ENCODE results near the gene CCDC50. TPM values are rescaled to one million over a fixed set of nuclear protein-coding genes. Genes with fewer than 3 reads are reported as not detected.

Gene CCDC50
- total and polyA plus RNA-seq, 8 donors = 17.6 to 226 (median 67.9) TPM

DNA sequence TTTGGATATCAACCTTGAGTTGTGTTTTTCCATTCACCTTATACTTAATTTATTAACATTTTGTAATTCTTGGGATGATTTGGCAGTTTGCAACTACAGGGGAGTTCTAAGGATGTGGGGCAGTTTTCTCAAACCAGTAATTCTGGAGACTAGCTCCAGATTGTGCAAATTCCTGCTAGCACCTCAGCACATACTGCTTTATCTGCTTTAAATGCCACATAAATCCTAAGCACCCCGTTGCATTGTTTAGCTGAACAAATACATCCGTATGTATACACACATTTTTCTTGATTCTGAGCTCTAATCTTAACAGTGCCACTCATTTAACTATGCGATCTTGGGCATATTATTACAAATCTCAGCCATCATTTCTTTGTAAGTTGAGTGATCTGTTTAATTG, 18.0 kb downstream of the CCDC50 start:
- Histone ChIP-seq H3K4me1 (peaks cover 18 to 91% (median 53%) of the 10 kb centered on the region in 4 donors), H3K9me3 (no peaks in the 10 kb centered on the region), H3K27me3 (no peaks in the 10 kb centered on the region), H3K4me3 (no peak overlapping the region), H3K36me3 (no peaks in the 10 kb centered on the region), H3K27ac (no peak overlapping the region)
- no peak for DNase-seq
- no peak for TF ChIP-seq EP300 (IDR thresholded peaks at IDR 0.05)
- TF ChIP-seq POLR2A (IDR thresholded peaks at IDR 0.05) = no peak
- no peak for TF ChIP-seq POLR2AphosphoS5 (IDR thresholded peaks at IDR 0.05)
- TF ChIP-seq CTCF (IDR thresholded peaks at IDR 0.05) = no peak
- 25 to 61% (median 39%) methylated on average over 3 of the region's 3 CpGs for WGBS, 5 donors
- intact Hi-C loops (cut with DNase I; ENCODE audit: low total_unique reads) = no loop called here

DNA sequence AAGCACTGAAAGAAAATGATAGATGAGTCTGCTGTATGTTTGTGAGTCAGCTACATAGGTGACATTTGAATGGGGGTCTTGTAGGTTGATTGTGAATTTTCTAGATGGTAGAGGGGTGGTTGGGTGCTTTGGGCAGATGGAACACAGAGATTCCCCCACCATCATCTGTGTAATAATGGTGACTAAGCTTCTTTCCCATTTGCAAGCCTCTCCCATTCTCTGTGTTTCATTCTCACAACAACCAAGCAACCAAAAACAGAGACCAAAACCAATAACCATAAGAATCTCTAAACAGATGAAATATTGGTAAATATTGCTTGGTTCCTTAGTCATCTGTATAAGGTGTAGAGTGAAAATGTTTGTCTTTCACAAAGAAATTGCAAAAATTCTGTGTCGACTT, 18.9 kb downstream of the CCDC50 start:
- no peak overlapping the region for H3K4me3 ChIP-seq
- H3K4me1 ChIP-seq = peaks cover 17 to 91% (median 51%) of the 10 kb centered on the region in 4 donors
- intact Hi-C loops (cut with DNase I; ENCODE audit: low total_unique reads) = no loop called here
- H3K36me3 ChIP-seq = no peaks in the 10 kb centered on the region
- WGBS, 5 donors = 89 to 100% (median 93%) methylated on average over 1 of the region's 1 CpG
- TF ChIP-seq EP300 (IDR thresholded peaks at IDR 0.05) (no peak), POLR2A (IDR thresholded peaks at IDR 0.05) (no peak), POLR2AphosphoS5 (IDR thresholded peaks at IDR 0.05) (no peak), CTCF (IDR thresholded peaks at IDR 0.05) (no peak)
- no peak for DNase-seq
- H3K9me3 ChIP-seq = no peaks in the 10 kb centered on the region
- no peak overlapping the region for H3K27ac ChIP-seq
- H3K27me3 ChIP-seq = no peaks in the 10 kb centered on the region

DNA sequence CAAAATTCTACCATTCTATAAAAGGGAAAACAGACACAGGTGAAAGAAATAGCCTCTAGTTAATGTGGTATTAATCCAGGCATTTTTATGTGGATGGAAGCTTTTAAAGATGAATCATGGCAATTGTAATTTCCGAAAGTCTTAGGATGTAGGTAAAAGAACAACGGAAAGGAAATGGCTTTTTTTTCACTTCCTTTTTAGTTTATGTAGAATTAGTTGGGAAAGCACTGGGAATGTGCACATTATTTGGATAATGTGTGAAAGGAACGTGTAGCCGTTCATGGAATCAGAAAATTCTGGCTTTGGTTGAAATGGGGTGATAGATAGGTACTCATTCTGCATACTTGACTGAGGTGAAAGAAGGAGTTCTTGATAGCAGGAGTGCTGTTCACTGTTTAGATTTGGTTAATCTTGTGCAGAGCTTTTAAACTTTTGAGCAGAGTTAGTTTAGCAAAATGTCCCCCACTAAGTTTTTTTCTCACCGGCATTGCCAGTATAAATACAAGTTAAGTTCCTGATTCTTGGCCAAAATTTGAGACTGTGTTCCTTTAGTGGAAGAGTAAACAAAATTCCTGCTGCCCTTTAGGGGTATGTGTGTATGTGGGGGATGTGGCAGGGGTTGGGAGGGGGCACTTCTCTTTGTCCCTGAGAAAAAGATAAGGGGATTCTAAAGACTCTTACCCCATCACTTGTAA, 21.3 kb downstream of the CCDC50 start:
- H3K4me1 ChIP-seq = peaks cover 20 to 91% (median 45%) of the 10 kb centered on the region in 4 donors
- H3K27me3 ChIP-seq = no peaks in the 10 kb centered on the region
- H3K36me3 ChIP-seq = no peaks in the 10 kb centered on the region
- TF ChIP-seq POLR2AphosphoS5 (IDR thresholded peaks at IDR 0.05) (no peak), POLR2A (IDR thresholded peaks at IDR 0.05) (no peak), EP300 (IDR thresholded peaks at IDR 0.05) (no peak), CTCF (IDR thresholded peaks at IDR 0.05) (no peak)
- DNase-seq = no peak
- 28 to 52% (median 32%) methylated on average over 5 of the region's 5 CpGs for WGBS, 5 donors
- intact Hi-C loops (cut with DNase I; ENCODE audit: low total_unique reads) = no loop called here
- no peaks in the 10 kb centered on the region for H3K9me3 ChIP-seq
- peak overlapping the region in 4 of 5 donors; percentile 30 to 56 (median 42) for H3K27ac ChIP-seq
- no peak overlapping the region for H3K4me3 ChIP-seq

GRCh38 chr3:191352014-191352413, 22.8 kb downstream of the CCDC50 start:
- Histone ChIP-seq H3K27me3 (no peaks in the 10 kb centered on the region), H3K4me3 (no peak overlapping the region), H3K27ac (peak overlapping the region in 1 of 5 donors; percentile 50), H3K4me1 (peaks cover 22 to 92% (median 52%) of the 10 kb centered on the region in 4 donors), H3K36me3 (no peaks in the 10 kb centered on the region), H3K9me3 (no peaks in the 10 kb centered on the region)
- 74 to 89% (median 85%) methylated on average over 1 of the region's 1 CpG for WGBS, 5 donors
- intact Hi-C loops (cut with DNase I; ENCODE audit: low total_unique reads) = no loop called here
- DNase-seq = no peak
- TF ChIP-seq POLR2AphosphoS5 (IDR thresholded peaks at IDR 0.05) = no peak
- TF ChIP-seq EP300 (IDR thresholded peaks at IDR 0.05) = no peak
- TF ChIP-seq POLR2A (IDR thresholded peaks at IDR 0.05) = no peak
- TF ChIP-seq CTCF (IDR thresholded peaks at IDR 0.05) = no peak

All from stomach (tissue), 9 donors.